Neural progenitor cell (in vitro differentiated cells): ENCODE measurements around the gene ZFAND3. TPM values are rescaled to one million over a fixed set of nuclear protein-coding genes. Genes with fewer than 3 reads are reported as not detected.
"Not testable (repeated sequence)": the region's sequence is repeated elsewhere in the genome, so short reads cannot be mapped to it uniquely, and the experiment has no call there.

Source experiments
- DNase-seq: peaks from one replicate; pipeline ENCODE4 v3.0.0-alpha.2; 2016; ENCODE audit warnings: low spot score
- H2AFZ ChIP-seq: fragments of 200-600 bp; sonication (generic); replicated peaks from 2 replicates; pipeline ENCODE4 v1.6.1; 2016; ENCODE audit warnings: antibody characterized with exemption
- H3F3A ChIP-seq: fragments of 200-600 bp; sonication (generic); 2 replicates; pipeline ENCODE4 v1.6.1; 2016; ENCODE audit warnings: antibody characterized with exemption, low read depth
- H3K27ac ChIP-seq: fragments of 200-600 bp; sonication (generic); 2 replicates; pipeline ENCODE4 v1.5.1; 2016; ENCODE audit warnings: mild to moderate bottlenecking
- H3K27me3 ChIP-seq: fragments of 200-600 bp; sonication (generic); 2 replicates; pipeline ENCODE4 v1.6.1; 2016; ENCODE audit warnings: mild to moderate bottlenecking, moderate library complexity
- H3K36me3 ChIP-seq: fragments of 200-600 bp; sonication (generic); 2 replicates; pipeline ENCODE4 v1.5.1; 2016
- H3K4me1 ChIP-seq: fragments of 200-600 bp; sonication (generic); 2 replicates; pipeline ENCODE4 v1.6.1; 2016; ENCODE audit warnings: mixed run types
- H3K4me2 ChIP-seq: fragments of 200-600 bp; sonication (generic); 2 replicates; pipeline ENCODE4 v1.6.1; 2016
- H3K4me3 ChIP-seq: fragments of 200-600 bp; sonication (generic); 2 replicates; pipeline ENCODE4 v1.5.1; 2016
- H3K79me2 ChIP-seq: fragments of 200-600 bp; sonication (generic); 2 replicates; pipeline ENCODE4 v1.6.1; 2016; ENCODE audit warnings: low read depth
- H3K9ac ChIP-seq: fragments of 200-600 bp; sonication (generic); 2 replicates; pipeline ENCODE4 v1.6.1; 2016
- H3K9me3 ChIP-seq: fragments of 200-600 bp; sonication (generic); 2 replicates; pipeline ENCODE4 v1.5.1; 2016; ENCODE audit warnings: low read depth
- H4K20me1 ChIP-seq: fragments of 200-600 bp; sonication (generic); 2 replicates; pipeline ENCODE4 v1.6.1; 2016; ENCODE audit warnings: low read depth
- H3K27ac Mint-ChIP-seq: 3 replicates; pipeline ENCODE4 v1.8.0; 2021; ENCODE audit warnings: mixed read lengths
- H3K27me3 Mint-ChIP-seq: 2 replicates; pipeline ENCODE4 v1.8.0; 2022; ENCODE audit warnings: low read depth, mild to moderate bottlenecking, inconsistent platforms, moderate library complexity, mixed read lengths; ENCODE audit not compliant: insufficient read depth
- H3K36me3 Mint-ChIP-seq: 3 replicates; pipeline ENCODE4 v1.8.0; 2021; ENCODE audit warnings: mixed read lengths
- H3K4me1 Mint-ChIP-seq: 3 replicates; pipeline ENCODE4 v1.8.0; 2021; ENCODE audit warnings: mixed read lengths
- H3K4me3 Mint-ChIP-seq: 3 replicates; pipeline ENCODE4 v1.8.0; 2021; ENCODE audit warnings: mild to moderate bottlenecking, moderate library complexity, mixed read lengths
- H3K9me3 Mint-ChIP-seq: 3 replicates; pipeline ENCODE4 v1.8.0; 2020; ENCODE audit warnings: mixed read lengths
- EZH2 ChIP-seq: fragments of 200-600 bp; sonication (generic); IDR thresholded peaks from 2 replicates; pipeline ENCODE4 v1.6.1; 2017; ENCODE audit warnings: antibody characterized with exemption, mild to moderate bottlenecking, moderate library complexity
- EZH2phosphoT487 ChIP-seq: fragments of 200-600 bp; sonication (generic); IDR thresholded peaks from 2 replicates; pipeline ENCODE4 v1.6.1; 2017; ENCODE audit warnings: antibody characterized with exemption
- total RNA-seq: library from RNA; depleted of rRNA; stranded (reverse); fragments of >200 nt; gene quantifications from 2 replicates; pipeline ENCODE4 v1.2.3, GENCODE V29; 2015; ENCODE audit warnings: low replicate concordance
- TF ChIP-seq, protein P1 (sequence below): fragments of 200-600 bp; sonication (generic); IDR thresholded peaks from 2 replicates; pipeline ENCODE4 v1.5.1; 2017; ENCODE audit warnings: antibody characterized with exemption, mild to moderate bottlenecking

Gene ZFAND3
- total RNA-seq, 1 donor from 2014 or later, result 24.3 TPM

DNA sequence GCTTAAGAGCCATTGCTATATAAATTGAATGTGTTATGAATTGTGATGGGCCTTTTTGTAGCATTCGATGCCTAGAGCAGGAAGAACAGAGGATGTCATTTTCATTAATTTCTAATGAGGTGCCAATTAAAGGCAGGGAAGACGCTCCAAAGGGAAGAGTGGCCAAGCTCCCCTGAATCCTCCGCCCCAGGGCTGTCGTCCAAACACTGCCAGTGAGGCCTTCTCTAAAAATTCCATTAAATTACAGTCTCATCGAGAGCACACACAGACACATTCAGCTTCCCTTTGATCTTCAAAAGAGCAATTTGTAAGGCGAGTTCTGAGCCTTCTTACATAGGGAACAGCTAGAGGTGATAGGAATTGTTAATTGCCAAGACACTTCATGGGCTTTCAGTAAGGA, 300.0 kb downstream of the ZFAND3 start:
- H3K36me3 Mint-ChIP-seq, result peaks cover 20% of the 10 kb centered on the region
- Histone ChIP-seq H3K4me1 (peaks cover 16% of the 10 kb centered on the region), H3K4me3 (no peak overlapping the region), H3F3A (peaks cover 2% of the 10 kb centered on the region), H3K27ac (no peak overlapping the region), H2AFZ (no peak overlapping the region), H3K27me3 (no peaks in the 10 kb centered on the region), H4K20me1 (peaks cover 35% of the 10 kb centered on the region), H3K36me3 (no peaks in the 10 kb centered on the region), H3K4me2 (no peak overlapping the region), H3K79me2 (no peaks in the 10 kb centered on the region), H3K9me3 (no peaks in the 10 kb centered on the region), H3K9ac (no peak overlapping the region)
- no peak overlapping the region for H3K27ac Mint-ChIP-seq
- no peak overlapping the region for H3K4me3 Mint-ChIP-seq
- no peaks in the 10 kb centered on the region for H3K27me3 Mint-ChIP-seq
- no peaks in the 10 kb centered on the region for H3K9me3 Mint-ChIP-seq
- no peaks in the 10 kb centered on the region for H3K4me1 Mint-ChIP-seq
- TF ChIP-seq EZH2 (no peak), EZH2phosphoT487 (no peak)
- TF ChIP-seq, protein P1, sequence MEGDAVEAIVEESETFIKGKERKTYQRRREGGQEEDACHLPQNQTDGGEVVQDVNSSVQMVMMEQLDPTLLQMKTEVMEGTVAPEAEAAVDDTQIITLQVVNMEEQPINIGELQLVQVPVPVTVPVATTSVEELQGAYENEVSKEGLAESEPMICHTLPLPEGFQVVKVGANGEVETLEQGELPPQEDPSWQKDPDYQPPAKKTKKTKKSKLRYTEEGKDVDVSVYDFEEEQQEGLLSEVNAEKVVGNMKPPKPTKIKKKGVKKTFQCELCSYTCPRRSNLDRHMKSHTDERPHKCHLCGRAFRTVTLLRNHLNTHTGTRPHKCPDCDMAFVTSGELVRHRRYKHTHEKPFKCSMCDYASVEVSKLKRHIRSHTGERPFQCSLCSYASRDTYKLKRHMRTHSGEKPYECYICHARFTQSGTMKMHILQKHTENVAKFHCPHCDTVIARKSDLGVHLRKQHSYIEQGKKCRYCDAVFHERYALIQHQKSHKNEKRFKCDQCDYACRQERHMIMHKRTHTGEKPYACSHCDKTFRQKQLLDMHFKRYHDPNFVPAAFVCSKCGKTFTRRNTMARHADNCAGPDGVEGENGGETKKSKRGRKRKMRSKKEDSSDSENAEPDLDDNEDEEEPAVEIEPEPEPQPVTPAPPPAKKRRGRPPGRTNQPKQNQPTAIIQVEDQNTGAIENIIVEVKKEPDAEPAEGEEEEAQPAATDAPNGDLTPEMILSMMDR, result no peak
- DNase-seq, result no peak

DNA sequence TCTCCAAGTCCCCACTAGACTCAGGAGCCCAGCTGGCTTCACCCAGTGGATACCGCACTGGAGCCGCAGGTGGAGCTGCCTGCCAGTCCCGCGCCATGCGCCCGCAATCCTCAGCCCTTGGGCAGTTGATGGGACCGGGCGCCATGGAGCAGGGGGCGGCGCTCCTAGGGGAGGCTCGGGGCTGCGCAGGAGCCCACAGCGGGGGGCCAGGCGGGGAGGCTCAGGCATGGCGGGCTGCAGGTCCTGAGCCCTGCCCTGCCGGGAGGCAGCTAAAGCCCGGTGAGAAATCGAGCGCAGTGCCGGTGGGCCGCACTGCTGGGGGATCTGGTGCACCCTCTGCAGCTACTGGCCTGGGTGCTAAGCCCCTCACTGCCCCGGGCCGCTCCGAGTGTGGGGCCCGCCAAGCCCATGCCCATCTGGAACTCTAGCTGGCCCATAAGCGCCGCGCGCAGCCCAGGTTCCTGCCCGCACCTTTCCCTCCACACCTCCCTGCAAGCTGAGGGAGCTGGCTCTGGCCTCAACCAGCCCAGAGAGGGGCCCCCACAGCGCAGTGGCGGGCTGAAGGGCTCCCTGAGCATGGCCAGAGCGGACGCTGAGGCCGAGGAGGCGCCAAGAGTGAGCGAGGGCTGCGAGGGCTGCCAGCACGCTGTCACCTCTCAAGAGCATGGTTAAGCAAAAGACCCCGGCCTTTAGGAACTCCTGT, 304.8 kb downstream of the ZFAND3 start:
- not testable (repeated sequence) for H3K9ac ChIP-seq, H3K27ac ChIP-seq, H3K27me3 ChIP-seq, DNase-seq, H2AFZ ChIP-seq, H3K4me1 Mint-ChIP-seq, H3K36me3 ChIP-seq, H3K9me3 ChIP-seq, H3K9me3 Mint-ChIP-seq, H3K79me2 ChIP-seq, H4K20me1 ChIP-seq, H3K4me3 Mint-ChIP-seq, H3K27ac Mint-ChIP-seq, H3K4me3 ChIP-seq, H3F3A ChIP-seq, H3K27me3 Mint-ChIP-seq, H3K4me2 ChIP-seq, H3K4me1 ChIP-seq
- H3K36me3 Mint-ChIP-seq, result peaks cover 43% of the 10 kb centered on the region

DNA sequence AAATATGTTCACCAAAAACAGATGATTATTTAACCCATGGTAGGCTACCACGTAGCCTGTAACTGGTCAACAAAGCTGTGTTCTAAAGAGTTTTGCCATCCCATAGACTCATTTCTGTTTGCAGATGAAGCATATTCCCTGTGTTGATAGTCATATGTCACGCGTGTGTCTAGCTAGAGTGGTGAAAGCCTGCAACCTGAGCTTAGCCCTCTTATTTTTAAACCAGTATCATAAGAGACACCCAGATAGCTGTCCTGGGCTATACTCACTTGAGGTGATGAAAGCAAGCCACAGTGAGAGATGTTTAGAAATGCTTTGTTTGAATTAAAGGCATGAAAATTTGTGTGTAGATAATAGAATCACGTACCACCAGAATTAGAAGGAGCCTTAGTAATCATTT, 307.8 kb downstream of the ZFAND3 start:
- H3K27me3 Mint-ChIP-seq, result no peaks in the 10 kb centered on the region
- H3K79me2 ChIP-seq, result peaks cover 25% of the 10 kb centered on the region
- H3F3A ChIP-seq, result no peaks in the 10 kb centered on the region
- DNase-seq, result no peak
- H2AFZ ChIP-seq, result no peak overlapping the region
- TF ChIP-seq, protein P1, result no peak
- TF ChIP-seq EZH2phosphoT487, result no peak
- no peak for TF ChIP-seq EZH2
- no peaks in the 10 kb centered on the region for H3K9me3 ChIP-seq
- H3K4me1 Mint-ChIP-seq, result no peaks in the 10 kb centered on the region
- H4K20me1 ChIP-seq, result no peaks in the 10 kb centered on the region
- peaks cover 39% of the 10 kb centered on the region for H3K36me3 Mint-ChIP-seq
- H3K4me3 ChIP-seq, result no peak overlapping the region
- H3K27me3 ChIP-seq, result no peaks in the 10 kb centered on the region
- no peak overlapping the region for H3K9ac ChIP-seq
- H3K27ac Mint-ChIP-seq, result no peak overlapping the region
- no peaks in the 10 kb centered on the region for H3K4me1 ChIP-seq
- H3K4me3 Mint-ChIP-seq, result no peak overlapping the region
- no peak overlapping the region for H3K4me2 ChIP-seq
- H3K36me3 ChIP-seq, result no peaks in the 10 kb centered on the region
- H3K27ac ChIP-seq, result no peak overlapping the region
- peaks cover 13% of the 10 kb centered on the region for H3K9me3 Mint-ChIP-seq

DNA sequence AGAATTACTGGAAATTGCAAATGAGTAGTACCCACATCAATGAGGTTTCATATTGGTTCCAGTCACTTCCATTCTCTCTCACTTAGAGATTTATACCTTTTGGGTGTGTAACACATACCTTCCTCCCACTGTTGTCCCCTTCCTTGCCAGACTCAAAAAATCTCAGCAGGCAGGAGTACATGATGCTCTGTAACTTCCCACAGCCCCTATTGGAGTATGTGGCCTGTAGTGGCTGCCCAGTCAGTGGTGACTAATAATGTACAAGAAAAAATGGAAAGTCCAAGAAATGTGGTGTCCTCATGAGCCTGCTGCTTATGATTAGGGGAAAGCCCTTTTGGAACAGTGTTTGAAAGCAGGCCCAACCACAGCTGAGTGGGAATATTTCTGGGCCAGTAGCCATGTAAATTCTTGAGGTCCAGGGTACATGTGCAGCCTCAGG, 312.0 kb downstream of the ZFAND3 start:
- Mint-ChIP-seq H3K36me3 (peaks cover 20% of the 10 kb centered on the region), H3K27ac (no peak overlapping the region), H3K4me3 (no peak overlapping the region), H3K4me1 (peaks cover 2% of the 10 kb centered on the region), H3K9me3 (peaks cover 13% of the 10 kb centered on the region), H3K27me3 (peaks cover 3% of the 10 kb centered on the region)
- Histone ChIP-seq H3F3A (no peaks in the 10 kb centered on the region), H4K20me1 (peaks cover 3% of the 10 kb centered on the region), H3K36me3 (no peaks in the 10 kb centered on the region), H3K4me3 (no peak overlapping the region), H3K4me1 (no peaks in the 10 kb centered on the region), H3K4me2 (no peak overlapping the region), H2AFZ (no peak overlapping the region), H3K79me2 (peaks cover 31% of the 10 kb centered on the region), H3K27me3 (no peaks in the 10 kb centered on the region), H3K27ac (no peak overlapping the region), H3K9ac (no peak overlapping the region), H3K9me3 (no peaks in the 10 kb centered on the region)
- TF ChIP-seq, protein P1, result no peak
- TF ChIP-seq EZH2phosphoT487 (no peak), EZH2 (no peak)
- no peak for DNase-seq
